Keratinocyte (primary cell): Measurements from ENCODE around the gene SLC29A1. TPM values are rescaled to one million over a fixed set of nuclear protein-coding genes. Genes with fewer than 3 reads are reported as not detected.
A peak's percentile ranks its signal among the peaks of the same experiment; 100 is the strongest.

Source experiments
- DNase-seq: peaks from one replicate; pipeline ENCODE4 v3.0.0-alpha.2; 2011; ENCODE audit warnings: low read depth, missing footprints, low spot score
- FAIRE-seq: peaks from 2 replicates; lab custom pipeline; 2011; peaks lifted over from hg19 to GRCh38; lab: Jason Lieb, UNC
- H2AFZ ChIP-seq: 2 replicates; pipeline ENCODE4 v1.6.0; 2012; ENCODE audit warnings: low read length, control low read depth, inconsistent platforms; ENCODE audit not compliant: control insufficient read depth
- H3K27ac ChIP-seq: 2 replicates; pipeline ENCODE4 v1.5.1; 2011; ENCODE audit warnings: low read length; ENCODE audit not compliant: control insufficient read depth, insufficient read depth
- H3K27me3 ChIP-seq: 3 replicates; pipeline ENCODE4 v1.6.0; 2011; ENCODE audit warnings: low read length; ENCODE audit not compliant: control insufficient read depth, insufficient read depth; ENCODE audit errors: extremely low read depth
- H3K36me3 ChIP-seq, 2 experiments: 2 replicates in 1 of 2; 3 replicates in 1 of 2; pipeline ENCODE4 v1.5.1; 2011; ENCODE audit warnings: low read length in 2 of 2, mild to moderate bottlenecking in 1 of 2; ENCODE audit not compliant: control insufficient read depth in 2 of 2, insufficient read depth in 2 of 2; ENCODE audit errors: extremely low read depth in 1 of 2
- H3K4me1 ChIP-seq: 3 replicates; pipeline ENCODE4 v1.5.1; 2011; ENCODE audit warnings: low read length; ENCODE audit not compliant: control insufficient read depth, insufficient read depth; ENCODE audit errors: extremely low read depth
- H3K4me2 ChIP-seq: 3 replicates; pipeline ENCODE4 v1.6.0; 2011; ENCODE audit warnings: low read depth, low read length; ENCODE audit not compliant: control insufficient read depth, insufficient read depth; ENCODE audit errors: extremely low read depth
- H3K4me3 ChIP-seq, 3 experiments: fragments of 200-600 bp in 1 of 3; sonication (generic) in 1 of 3; 2 replicates in 2 of 3; 3 replicates in 1 of 3; pipeline ENCODE4 v1.5.1; 2011 to 2016; ENCODE audit warnings: low read length in 3 of 3, mild to moderate bottlenecking in 3 of 3, control low read depth in 2 of 3, inconsistent platforms in 1 of 3, low read depth in 1 of 3, mixed read lengths in 1 of 3, mixed run types in 1 of 3, moderate library complexity in 1 of 3; ENCODE audit not compliant: control insufficient read depth in 2 of 3, insufficient read depth in 2 of 3; ENCODE audit errors: extremely low read depth in 1 of 3
- H3K79me2 ChIP-seq: 2 replicates; pipeline ENCODE4 v1.6.0; 2012; ENCODE audit warnings: low read length; ENCODE audit not compliant: control insufficient read depth, insufficient read depth
- H3K9ac ChIP-seq: 3 replicates; pipeline ENCODE4 v1.6.0; 2011; ENCODE audit warnings: low read length; ENCODE audit not compliant: control insufficient read depth, insufficient read depth; ENCODE audit errors: extremely low read depth
- H3K9me1 ChIP-seq: 3 replicates; pipeline ENCODE4 v1.6.0; 2011; ENCODE audit warnings: low read length; ENCODE audit not compliant: control insufficient read depth, insufficient read depth; ENCODE audit errors: extremely low read depth
- H3K9me3 ChIP-seq: 2 replicates; pipeline ENCODE4 v1.5.1; 2012; ENCODE audit warnings: low read depth, low read length; ENCODE audit not compliant: control insufficient read depth
- H4K20me1 ChIP-seq: 3 replicates; pipeline ENCODE4 v1.6.0; 2011; ENCODE audit warnings: low read length; ENCODE audit not compliant: control insufficient read depth, insufficient read depth; ENCODE audit errors: extremely low read depth
- CTCF ChIP-seq, 3 experiments: IDR thresholded peaks in 1 of 3; conservative IDR thresholded peaks in 1 of 3; optimal IDR thresholded peaks in 1 of 3; 2 replicates in 2 of 3; 3 replicates in 1 of 3; pipeline versions ENCODE3 to v1.5.1; 2011; ENCODE audit warnings: low read length in 3 of 3, mild to moderate bottlenecking in 3 of 3, moderate library complexity in 2 of 3, control low read depth in 1 of 3, inconsistent platforms in 1 of 3; ENCODE audit not compliant: insufficient read depth in 2 of 3; ENCODE audit errors: extremely low read depth in 1 of 3
- EZH2 ChIP-seq: IDR thresholded peaks from one replicate; pipeline ENCODE4 v1.6.1; 2012; ENCODE audit warnings: inconsistent platforms, mild to moderate bottlenecking, low read length, moderate library complexity
- dilution Hi-C: fragments of 300-500 bp; cut with MboI; formaldehyde crosslinking; loops from one replicate; pipeline ENCODE4 v1.7.0; 2020; ENCODE audit warnings: low sequenced_read_pairs; ENCODE audit not compliant: extremely low pct_ligation_motif_present
- polyA plus RNA-seq, 5 experiments: library from polyadenylated mRNA; depleted of rRNA in 3 of 5; stranded (reverse) in 3 of 5; stranded (forward) in 1 of 5; unstranded in 1 of 5; fragments of >200 nt; gene quantifications; 1 replicate in 1 of 5; 2 replicates in 3 of 5; 3 replicates in 1 of 5; pipeline versions ENCODE4 v1.2.1 to v1.2.3, GENCODE V29; 2011 to 2012; ENCODE audit warnings: missing spikeins in 2 of 5, low read depth in 1 of 5, low replicate concordance in 1 of 5

SLC29A1 gene
- polyA plus RNA-seq, 1 donor (not counting 4 experiments of a cell fraction or from before 2014, with no cell fraction given), result 51.0 TPM

DNA sequence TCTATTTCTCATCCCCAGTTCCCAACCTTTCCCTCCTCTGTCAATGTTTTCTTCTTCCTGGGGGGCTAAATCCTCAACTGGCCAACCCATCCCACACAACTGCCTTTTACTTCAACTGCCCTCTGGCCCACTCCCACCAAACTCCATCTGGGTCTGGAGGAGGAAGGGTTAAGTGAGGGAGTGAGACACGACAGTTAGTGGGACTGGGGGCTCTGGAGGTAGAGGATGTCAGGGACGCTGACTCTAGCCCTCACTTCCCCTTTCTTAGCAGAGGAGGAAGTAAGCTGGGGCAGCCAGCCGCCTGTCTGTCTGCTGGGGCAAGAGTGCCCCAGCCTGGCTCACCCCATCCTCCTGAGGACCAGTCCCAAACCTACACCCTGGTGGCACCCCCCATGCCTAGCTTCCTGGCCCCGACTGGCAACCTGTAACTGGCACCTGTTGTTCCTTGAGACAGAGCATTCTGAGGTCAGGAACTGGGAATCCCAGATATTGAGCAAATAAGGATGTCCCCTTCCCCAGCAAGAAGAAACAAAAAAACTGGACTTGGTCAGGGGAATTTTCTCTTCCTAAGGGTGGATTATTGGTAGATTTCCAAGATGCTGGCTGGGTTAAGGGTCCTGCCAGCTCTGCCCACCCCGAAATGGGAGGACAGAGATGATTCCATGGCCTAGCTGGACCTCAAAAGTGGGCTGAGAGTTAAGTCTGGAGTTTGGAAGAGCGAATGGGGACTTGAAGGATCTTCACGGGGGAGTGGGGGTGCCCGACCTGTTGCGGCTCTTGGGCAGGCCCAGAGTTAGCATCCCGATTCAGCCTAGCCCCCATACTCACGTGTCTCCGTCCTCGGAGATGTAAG, 41.0 kb downstream of the SLC29A1 start:
- TF ChIP-seq EZH2, result no peak
- no peak for TF ChIP-seq CTCF (optimal IDR thresholded peaks at IDR 0.05 in 1 of 3, IDR thresholded peaks at IDR 0.05 in 1 of 3, conservative IDR thresholded peaks at IDR 0.05 in 1 of 3; ENCODE audit: extremely low read depth in 1 of 3, insufficient read depth in 2 of 3, low read length in 3 of 3)
- dilution Hi-C loops, result no loop called here
- H3K9me1 ChIP-seq, result no peaks in the 10 kb centered on the region
- H3K9me3 ChIP-seq, result no peaks in the 10 kb centered on the region
- H3K9ac ChIP-seq, result peak overlapping the region; percentile 86
- peaks cover 27% of the 10 kb centered on the region for H3K4me1 ChIP-seq
- H3K4me2 ChIP-seq, result peak overlapping the region; percentile 89
- peaks cover 8% of the 10 kb centered on the region for H3K27me3 ChIP-seq
- peaks cover 3% of the 10 kb centered on the region for H4K20me1 ChIP-seq
- H3K79me2 ChIP-seq, result peaks cover 26% of the 10 kb centered on the region
- H3K27ac ChIP-seq, result peak overlapping the region; percentile 73
- no peak for FAIRE-seq
- DNase-seq, result no peak
- peaks cover 11 to 14% of the 10 kb centered on the region in 2 experiments for H3K36me3 ChIP-seq
- peak overlapping the region; percentile 66 for H2AFZ ChIP-seq
- H3K4me3 ChIP-seq, result peak overlapping the region; percentile 63 to 80 (median 69)

- H3K4me1 ChIP-seq, result peaks cover 33% of the 10 kb centered on the region
- H2AFZ ChIP-seq, result peak within 1 kb of the TSS; percentile 66
- H3K4me3 ChIP-seq, result peak within 1 kb of the TSS; percentile 63 to 80 (median 69)
- FAIRE-seq, result no peak
- dilution Hi-C loops, result no loop called here
- peak within 1 kb of the TSS; percentile 73 for H3K27ac ChIP-seq
- peaks cover 16% of the 10 kb centered on the region for H3K27me3 ChIP-seq
- TF ChIP-seq EZH2 (no peak), CTCF (optimal IDR thresholded peaks at IDR 0.05 in 1 of 3, IDR thresholded peaks at IDR 0.05 in 1 of 3, conservative IDR thresholded peaks at IDR 0.05 in 1 of 3; ENCODE audit: extremely low read depth in 1 of 3, insufficient read depth in 2 of 3, low read length in 3 of 3) (peak in 2 of 3 experiments; percentile 41 to 62)
- peaks cover 8 to 10% of the 10 kb centered on the region in 2 experiments for H3K36me3 ChIP-seq
- H3K79me2 ChIP-seq, result peaks cover 26% of the 10 kb centered on the region
- no peak for DNase-seq
- H4K20me1 ChIP-seq, result peaks cover 3% of the 10 kb centered on the region
- H3K9ac ChIP-seq, result peak within 1 kb of the TSS; percentile 86
- no peaks in the 10 kb centered on the region for H3K9me3 ChIP-seq
- no peaks in the 10 kb centered on the region for H3K9me1 ChIP-seq
- H3K4me2 ChIP-seq, result peak within 1 kb of the TSS; percentile 89
Observed at GRCh38 chr6:44265007-44265721, 41.8 kb downstream of the SLC29A1 start, which contains the start of gene NFKBIE. Gene NFKBIE, minus strand, starts transcription at chr6:44265551. Its CDS starts 205 bp downstream, at chr6:44265346.
